T-helper 2 cell treated with Interferon-gamma antibody and Interleukin-4, amounts not matched to agents 100 ng/mL and 5 ng/mL, for 36 hours (primary cell): ENCODE data around the gene MLH3. TPM values are rescaled to one million over a fixed set of nuclear protein-coding genes. Genes with fewer than 3 reads are reported as not detected.

ENCODE experiments used
- intact Hi-C: fragments of 100-400 bp; cut with micrococcal nuclease; formaldehyde crosslinking; loops from one replicate; pipeline ENCODE4 v1.15.1; 2023
- total RNA-seq: library from RNA; stranded (reverse); gene quantifications from 2 replicates; pipeline ENCODE4 v1.2.3, GENCODE V29; 2022

MLH3 gene
- 22.7 and 23.7 TPM in 2 replicates for total RNA-seq

DNA sequence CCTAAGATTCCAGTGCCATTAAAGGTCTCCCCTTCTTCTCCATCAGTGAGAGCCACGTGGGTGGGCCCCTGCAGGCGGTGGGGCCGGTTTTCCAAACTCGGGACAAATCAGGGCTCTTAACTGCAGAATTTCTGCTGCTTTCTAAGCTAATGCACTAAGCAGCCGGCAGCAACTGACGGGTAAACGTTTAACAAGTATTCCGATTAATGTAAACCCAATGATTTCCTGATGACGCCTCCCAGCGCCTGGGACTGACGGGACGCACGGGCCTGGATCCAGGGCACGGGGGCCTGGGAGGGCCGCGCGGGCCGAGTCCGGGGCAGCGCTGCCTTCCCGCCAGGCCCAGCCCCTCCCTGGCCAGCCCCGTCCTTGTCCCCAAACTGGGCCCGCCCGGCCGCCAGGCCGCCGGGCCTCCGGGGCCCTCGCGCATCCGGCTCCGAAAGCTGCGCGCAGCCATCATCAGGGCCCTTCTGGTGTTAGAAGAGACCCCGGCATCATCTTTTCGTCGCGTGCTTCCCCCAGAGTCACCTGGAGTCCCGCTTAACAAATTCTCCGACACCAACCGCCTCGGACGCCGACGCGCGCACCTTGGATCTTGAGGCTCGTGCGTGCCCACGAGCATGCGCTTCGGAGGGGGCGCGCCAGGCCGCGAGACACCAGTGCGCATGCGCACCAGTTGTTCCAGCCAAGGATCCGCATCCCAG lies at the start of gene MLH3:
MLH3 (minus strand) TSS at position 616 of the 704 bp plus-strand sequence. CDS start 1,812 bp downstream, outside the sequence.
- intact Hi-C loops = loop anchor here (1.0 kb wide), 2 partner anchors 13 to 49 kb away; partner anchors contain the start of genes ACYP1 and EIF2B2

DNA sequence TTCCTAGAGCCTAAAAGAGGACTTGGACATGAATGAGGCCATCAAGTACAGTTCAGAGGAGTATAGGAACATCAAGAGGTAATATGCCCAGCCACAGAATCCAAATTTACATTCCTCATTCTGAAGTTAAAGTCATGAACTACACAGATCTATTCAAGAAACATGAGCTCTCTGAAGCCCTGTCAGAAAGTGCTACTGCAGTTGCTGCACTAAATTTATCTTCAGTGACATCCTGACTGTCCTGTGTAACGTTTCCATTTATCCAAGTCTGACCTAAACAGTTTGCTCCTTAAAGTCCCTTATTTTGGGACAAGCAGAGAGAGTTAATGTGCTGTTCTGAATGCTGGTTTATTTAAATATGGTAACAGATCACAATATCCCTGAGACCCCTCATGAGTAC lies 47.4 kb upstream of the MLH3 start:
- intact Hi-C loops = no loop called here

DNA sequence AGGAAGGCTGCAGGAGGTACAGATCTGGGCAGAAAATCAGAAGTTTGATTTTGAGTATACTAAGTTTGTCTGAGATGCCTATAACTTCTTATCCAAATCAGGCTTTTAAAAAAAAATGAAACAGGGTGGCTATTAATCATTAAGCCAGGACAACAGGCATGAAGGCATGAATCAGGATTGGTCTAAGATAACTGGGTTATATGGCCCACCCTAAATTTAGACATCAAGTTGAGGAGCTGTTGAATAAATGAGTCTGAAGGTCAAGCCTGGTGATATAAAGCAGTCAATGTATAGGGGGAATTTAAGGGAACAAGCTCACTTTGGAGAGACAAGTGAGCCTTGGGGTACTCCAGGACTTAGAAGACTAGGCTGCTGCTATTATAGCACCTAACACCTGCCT lies 46.9 kb upstream of the MLH3 start:
- intact Hi-C loops = no loop called here

DNA sequence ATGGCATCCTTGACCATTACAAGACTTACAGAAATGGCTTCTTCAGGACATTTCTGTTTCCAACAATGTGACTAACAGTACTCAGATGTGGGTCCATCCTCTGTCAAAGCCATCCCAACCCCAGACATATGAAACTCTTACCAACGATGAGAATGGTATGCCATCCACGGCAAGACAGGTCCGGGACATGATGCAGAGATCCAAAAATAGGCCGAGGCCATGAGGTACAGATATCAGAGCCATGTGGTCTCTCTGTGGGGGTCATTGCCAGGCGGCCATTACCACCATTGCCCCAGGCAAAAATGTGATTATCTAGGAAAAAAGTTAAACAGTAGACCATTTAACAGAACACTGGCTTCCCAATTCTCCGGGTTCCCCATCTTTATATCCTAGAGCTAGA lies 45.7 kb upstream of the MLH3 start:
- intact Hi-C loops = no loop called here

DNA sequence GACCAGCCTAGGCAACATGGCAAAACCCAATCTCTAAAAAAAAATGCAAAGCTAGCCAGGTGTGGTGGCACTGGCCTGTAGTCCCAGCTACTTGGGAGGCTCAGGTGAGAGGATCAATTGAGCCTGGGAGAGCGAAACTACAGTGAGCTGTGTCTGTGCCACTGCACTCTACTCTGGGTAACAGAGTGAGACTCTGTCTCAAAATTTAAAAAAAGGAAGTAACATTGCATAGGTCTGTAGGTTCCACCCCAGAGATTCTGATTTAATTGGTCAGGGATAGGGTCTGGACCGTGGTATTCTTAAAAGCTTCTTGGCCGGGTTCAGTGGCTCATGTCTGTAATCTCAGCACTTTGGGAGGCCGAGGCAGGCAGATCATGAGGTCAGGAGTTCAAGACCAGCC lies 44.4 kb upstream of the MLH3 start:
- intact Hi-C loops = no loop called here

DNA sequence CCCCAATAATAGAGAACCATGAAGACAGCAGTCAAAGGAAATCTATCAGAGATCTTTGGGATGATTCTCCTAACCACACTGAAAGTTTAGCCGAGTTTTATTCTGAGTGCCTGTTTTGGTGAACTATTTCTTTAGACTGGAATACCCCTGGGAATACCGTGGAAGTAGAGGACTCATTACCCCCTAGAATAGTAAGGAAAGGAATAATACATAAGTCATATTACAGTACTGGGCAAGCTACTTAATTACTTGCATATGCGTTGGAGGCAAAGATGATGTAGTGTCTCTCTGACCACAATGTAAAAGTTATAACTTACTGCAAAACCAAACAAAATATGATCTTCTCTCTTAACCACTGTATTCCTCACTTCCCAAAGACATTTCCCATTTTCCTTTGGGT lies 43.6 kb upstream of the MLH3 start:
- intact Hi-C loops = no loop called here

DNA sequence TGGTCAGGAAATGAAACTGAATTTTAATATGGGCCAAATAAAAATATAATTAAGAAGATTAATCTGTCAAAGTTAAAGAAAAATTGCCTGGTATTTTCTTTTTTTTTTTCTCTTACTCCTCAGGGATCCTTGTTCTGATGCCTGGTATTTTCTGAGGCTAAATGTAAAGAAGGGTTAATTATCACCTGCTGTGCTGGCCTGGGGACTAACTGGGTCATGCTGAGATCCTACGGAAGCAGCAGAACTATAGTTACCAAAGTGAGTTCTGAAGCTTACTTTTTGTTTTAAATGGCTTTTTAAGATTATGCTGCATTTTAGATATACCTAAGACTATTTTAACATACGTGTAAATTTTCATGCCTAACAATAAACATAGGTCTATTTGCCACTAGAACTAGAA lies 41.4 kb upstream of the MLH3 start:
- intact Hi-C loops = no loop called here

DNA sequence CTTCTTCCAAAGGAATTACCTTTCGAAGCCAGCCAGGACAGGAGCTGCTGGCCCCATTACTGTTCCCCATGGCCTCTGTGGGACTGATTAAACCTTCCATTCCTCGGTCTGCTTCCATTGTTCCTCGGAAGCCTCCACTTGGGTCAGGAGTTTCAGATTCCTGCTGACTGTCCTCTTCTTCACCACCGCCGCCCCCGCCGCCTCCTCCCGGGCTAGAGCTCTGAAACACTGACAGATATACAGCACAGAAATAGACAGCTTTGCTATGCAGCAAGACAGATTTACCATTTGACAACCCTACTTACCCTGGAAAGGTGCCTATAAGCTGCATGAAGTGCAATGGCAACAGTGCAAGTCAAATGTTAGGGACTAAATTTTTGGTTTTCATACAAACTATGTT lies 40.0 kb upstream of the MLH3 start:
- intact Hi-C loops = no loop called here

DNA sequence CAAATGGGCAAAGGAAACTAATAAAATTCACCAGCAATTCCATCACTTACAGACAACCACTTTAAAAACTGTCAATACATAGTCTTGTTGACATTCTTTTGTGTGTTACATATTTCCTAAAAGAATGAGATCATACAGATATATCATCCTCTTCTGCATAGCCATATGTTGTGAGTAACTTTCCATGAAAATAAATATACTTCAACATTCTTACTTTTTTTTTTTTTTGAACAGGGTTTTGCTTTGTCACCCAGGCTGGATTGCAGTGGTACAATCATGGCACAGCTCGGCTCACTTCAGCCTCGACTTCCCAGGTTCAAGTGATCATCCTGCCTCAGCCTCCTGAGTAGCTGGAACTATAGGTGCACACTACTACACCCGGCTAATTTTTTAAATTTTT lies 39.1 kb upstream of the MLH3 start:
- intact Hi-C loops = no loop called here

DNA sequence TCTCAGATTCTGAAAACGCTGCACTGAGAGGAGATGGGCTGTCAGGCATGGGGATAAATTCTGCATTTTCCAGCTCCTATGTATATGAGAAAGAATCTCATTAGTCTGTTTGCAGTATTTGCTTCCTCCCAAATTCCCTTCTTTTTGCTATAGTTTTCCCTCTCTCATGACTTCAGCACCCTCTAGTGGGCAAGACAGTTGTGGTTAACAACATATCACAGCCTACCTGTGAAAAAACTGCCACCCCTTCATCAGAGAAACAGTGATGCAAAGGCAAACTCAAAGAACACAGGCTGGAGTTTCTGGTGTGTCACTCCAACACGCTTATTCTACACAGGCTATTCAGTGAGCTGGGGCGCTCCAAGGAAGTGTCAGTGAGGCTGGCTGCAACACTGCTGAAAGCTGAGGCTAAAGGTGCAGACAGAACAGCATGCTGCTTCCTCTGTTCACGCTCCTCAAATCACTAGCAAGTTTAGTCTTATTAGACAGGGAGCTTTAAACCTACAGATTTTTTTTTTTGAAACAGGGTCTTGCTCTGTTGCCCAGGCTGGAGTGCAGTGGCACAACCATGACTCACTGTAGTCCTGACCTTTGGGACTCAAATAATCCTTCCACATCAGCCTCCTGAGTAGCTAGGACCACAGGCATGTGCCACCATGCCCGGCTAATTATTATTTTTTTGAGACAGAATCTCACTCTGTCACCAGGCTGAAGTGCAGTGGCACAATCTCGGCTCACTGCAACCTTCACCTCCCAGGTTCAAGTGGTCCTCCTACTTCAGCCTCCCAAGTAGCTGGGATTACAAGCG lies 37.5 kb upstream of the MLH3 start:
- intact Hi-C loops = loop anchor here (1.0 to 2.0 kb wide), 4 partner anchors 142 to 228 kb away; no protein-coding TSS in a partner anchor

DNA sequence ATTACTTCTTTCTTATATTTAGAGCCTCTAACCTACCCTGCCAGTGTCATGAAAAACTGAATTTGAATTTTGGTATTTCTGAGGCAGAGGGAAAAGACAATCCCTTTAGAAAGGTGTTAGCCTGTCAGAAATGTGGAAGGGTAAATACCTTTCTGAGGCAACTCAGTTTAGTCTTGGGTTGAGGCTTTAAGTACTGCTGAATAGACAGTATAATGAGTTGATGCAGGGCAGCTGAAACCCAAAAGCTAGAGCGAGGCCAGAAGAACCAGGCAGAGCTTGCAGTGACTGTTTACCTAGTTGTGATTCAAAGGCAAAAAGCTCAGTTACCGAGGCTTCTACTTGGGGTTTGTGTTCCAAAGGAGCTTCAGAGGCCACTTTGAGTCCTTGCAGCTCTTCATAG lies 36.9 kb upstream of the MLH3 start:
- intact Hi-C loops = loop anchor here (1.0 to 2.0 kb wide), 4 partner anchors 142 to 227 kb away; no protein-coding TSS in a partner anchor

DNA sequence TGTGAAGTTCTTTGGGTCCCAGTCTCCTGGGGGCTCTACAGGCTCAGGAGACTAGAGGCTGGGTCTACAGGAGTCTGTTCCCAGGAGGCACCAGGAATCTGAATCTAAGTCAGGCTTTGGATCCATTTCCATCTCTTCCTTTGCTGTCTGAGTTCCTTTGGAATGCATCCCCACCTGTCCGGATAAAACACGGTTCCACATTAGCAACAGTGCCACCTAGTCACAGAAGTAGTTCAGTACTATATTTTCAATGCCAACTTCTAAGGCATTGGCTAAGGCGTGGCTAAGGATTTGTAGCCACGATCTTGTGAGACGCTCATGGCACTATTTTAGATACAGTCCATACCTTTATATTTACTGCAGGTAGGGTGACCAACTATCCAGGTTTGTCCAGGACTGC lies 33.2 kb upstream of the MLH3 start:
- intact Hi-C loops = no loop called here

DNA sequence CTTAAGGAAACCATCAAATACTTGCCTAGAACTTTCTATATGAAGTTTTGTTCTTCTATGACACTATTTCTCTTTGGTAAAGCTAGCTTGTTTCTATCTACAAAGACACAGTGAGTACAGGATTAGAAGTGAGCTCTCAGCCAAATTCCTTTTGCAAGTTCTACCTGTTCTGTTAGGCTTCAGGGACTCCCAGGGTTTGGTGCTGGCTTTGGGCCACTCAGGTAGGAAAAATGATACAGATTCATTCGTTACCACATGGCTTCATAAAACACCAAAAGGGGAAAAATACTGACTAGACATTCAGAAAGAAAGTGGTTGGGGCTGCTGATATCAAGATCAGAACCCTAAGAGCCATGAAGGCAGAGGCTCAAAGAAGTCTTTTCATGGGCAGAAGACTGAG lies 32.0 kb upstream of the MLH3 start:
- intact Hi-C loops = no loop called here

DNA sequence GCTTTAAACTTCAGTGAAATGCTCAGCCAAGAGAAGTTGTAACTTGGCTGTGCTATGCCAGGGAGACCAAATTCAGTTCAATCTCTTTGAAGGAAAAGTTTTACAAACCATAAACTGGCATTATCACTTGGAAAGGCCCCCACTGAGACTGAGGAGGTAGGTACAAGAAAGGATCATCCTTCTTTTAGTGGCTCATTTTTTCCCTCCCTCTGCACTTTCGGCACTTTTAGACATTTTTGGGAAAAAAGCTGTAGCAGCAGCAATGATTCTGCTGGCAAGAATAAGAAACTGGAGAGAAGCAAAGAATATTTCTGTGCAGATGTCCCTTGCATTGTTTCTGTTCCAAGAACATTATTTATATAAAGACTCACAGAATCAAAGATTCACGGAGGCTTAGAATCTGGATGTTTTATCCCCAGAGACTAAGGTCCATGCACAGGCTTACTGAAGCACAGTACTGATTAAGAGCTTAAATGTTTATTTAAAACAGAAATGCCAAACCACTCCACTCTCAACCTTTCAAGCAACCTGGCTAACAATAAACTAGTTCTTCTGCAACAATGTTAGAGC lies 30.5 kb upstream of the MLH3 start:
- intact Hi-C loops = no loop called here

DNA sequence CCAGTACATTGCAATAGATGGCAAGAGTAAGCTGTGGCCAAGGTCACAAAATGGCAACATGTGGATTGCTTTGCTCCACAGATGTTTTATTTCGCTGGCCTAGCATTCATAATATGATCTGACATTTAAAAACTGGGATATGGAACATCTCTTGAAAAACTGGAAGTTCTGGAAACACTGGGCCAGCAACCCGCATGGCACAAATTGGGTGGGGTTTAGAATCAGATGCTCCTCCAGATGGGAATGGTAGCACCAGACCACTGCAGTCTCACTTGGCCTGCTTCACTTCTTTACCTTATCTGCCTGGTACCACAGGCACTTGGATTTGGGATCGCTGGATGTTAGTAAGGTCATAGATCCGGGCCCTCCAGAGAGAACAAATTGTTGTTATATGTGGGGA lies 28.3 kb upstream of the MLH3 start:
- intact Hi-C loops = no loop called here

DNA sequence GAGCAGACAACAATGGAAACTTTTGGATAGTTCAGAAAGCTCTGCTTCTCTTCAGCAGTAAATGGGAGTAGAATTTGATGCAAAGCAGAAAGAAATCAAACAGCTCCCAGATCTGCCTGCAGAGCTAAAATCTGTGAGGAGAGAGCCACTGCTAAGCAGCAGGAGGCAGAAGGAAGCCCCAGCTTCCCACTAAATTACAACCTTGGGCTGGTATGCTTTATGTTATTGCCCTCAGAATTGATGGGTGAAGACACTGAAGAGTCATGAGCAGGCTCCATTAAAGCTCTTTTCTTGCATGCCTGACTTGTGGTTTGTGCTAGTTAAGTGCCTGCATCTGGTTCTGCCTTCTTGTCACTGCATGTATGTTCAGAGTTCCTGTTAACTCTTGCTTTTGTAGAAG lies 26.5 kb upstream of the MLH3 start:
- intact Hi-C loops = no loop called here

DNA sequence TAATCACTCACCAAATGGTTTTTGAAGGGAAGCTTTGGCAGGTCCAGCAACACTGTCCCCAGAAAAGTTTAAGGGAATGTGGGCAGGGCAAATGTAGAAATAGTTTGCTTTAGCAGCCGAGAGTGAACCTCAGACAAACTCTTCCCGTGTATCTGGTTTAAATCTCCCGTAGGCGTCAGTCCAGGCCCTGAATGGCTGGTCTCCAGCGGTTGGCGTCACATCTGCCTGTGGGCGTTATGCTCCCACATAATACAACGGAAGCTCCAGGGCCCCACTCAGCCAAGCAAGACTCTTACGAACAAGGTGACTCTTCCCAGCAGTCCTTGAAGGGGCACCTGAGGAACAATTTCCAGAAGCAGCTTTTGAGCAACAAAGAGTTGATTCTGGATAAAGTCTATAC lies 19.1 kb upstream of the MLH3 start:
- intact Hi-C loops = no loop called here

DNA sequence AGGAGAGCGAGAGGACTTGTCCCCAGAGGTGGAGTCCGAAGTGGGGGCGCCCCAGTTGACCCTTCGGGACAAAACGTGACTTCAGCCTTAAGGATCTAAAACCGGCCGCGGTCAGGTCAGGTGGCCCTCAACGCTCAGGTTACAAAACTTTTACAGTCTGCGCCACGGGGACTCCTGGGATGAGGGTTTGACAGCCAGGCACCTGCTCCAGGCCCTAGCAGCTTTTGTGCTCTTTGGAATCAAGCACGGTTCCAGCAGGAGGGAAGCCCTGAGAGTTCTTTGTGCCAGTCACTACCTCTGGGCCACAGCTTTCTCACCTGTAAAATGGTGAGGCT lies 18.5 kb upstream of the MLH3 start:
- intact Hi-C loops = loop anchor here (5.0 kb wide), 1 partner anchor 67 kb away; the partner anchor contains the start of gene EIF2B2

DNA sequence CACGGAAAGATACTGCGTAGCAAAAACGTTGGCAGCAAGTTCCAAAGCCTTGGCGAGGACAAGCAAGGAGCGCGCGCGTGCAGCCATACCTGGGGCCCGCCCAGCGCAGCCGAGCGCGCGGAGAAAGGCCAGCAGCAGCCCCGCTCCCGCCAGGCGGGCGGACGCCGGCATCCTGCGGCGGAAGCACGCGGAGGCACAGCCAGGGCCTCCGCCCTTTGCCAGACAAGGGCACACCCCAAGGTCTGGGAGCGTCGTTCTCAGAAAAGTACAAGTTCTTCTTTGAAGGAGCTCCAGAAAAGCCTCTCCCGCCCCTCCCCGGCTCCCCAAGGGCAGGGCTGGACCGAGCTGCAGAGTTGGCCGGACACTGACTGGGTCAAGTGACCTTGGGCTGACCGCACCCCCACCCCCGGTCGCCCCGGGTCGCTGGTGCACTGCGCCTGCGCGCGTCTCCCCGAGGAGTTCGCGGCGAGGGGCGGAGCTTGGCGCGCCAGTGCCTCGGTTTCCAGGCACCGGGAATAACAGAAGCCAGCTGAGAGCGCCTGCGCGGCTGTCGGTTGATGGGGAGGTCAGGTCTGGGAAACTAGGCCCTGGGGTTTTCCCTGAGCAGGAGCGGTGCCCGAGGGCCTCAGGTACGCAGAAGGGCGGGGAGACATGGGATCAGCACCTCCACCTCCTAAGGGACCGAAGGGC lies 18.0 kb upstream of the MLH3 start, which contains the start of gene ZC2HC1C:
ZC2HC1C (plus strand) TSS at position 521 of the 690 bp plus-strand sequence. CDS start 933 bp downstream, outside the sequence.
- intact Hi-C loops = loop anchor here (5.0 kb wide), 1 partner anchor 67 kb away; the partner anchor contains the start of gene EIF2B2

DNA sequence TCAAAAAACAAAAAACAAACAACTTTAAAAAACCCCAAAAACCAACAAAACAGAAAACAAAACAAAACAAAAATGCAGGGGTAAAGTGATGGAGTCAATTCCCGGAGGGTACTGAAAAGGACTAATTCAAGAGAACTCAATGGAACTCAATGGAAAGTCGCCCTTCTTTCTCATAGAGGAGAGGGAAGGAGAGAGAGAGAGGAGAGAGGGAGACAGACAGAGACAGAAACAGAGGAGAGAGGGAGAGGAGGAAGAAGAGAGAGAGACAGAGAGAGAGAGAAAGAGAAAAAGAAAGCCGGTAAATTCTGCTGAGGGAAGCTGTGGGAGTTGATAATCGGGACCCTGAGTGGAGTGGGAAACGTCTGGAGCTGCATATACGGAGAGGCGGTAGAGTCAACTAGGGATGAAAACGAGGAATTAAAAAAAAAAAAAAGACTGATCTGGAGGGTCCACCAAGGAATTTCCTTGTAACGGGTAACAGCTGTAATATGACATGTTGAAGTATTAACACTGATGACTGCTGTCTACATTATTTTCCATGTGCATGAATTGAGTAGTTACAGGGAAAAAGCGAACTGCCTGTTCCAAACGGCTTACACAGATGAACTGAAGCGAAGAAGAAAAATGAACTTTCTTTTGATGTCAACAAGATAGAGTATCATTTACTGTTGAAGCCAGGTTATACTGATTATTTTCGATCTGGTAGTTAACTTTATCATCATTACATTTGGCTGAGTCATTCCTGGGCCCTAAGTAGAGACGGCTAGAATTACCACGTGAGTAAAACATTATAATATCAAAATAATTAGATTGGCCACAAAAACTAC lies 17.2 kb upstream of the MLH3 start:
- intact Hi-C loops = loop anchor here (5.0 kb wide), 1 partner anchor 66 kb away; the partner anchor contains the start of gene EIF2B2
